ENCODE measurements around the gene KAT2A.
A peak's percentile ranks its signal among the peaks of the same experiment; 100 is the strongest.

The KAT2A gene

DNA sequence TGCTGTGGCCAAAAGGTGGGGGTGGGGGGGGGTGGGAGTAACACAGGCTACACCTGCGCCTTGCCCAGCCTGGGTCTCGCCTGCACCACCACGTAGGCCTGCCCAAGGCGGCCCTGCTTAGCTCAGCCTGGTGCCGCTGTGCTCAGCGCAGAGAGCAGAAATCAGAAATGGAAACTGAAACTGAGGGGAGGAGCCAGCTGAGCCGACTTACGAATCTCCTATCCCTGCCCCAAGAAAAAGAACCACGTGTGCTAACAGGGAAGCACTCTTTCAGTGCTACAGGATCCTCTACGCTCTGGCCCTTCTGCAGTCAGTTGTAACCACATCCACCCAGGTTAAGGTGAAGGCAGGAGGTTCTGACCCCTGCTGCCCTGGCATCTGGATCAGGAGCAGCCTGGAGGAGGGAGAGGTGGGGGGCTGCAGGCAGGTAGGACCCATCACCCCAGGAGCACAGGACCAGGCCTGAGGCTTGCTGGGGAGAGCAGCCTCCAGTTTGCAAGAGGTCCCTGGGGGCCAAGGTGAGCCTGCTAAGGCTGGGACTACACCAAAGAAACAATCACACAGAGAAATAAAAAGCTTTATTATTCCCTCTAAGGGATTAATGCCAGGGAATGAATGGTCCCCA lies 8.5 kb downstream of the KAT2A start, which contains the start of gene DHX58:
TSS of gene DHX58 (minus strand) at position 163 of the 625 bp plus-strand sequence. CDS start 822 bp downstream, outside the sequence.
- no peak for DNase-seq

DNA sequence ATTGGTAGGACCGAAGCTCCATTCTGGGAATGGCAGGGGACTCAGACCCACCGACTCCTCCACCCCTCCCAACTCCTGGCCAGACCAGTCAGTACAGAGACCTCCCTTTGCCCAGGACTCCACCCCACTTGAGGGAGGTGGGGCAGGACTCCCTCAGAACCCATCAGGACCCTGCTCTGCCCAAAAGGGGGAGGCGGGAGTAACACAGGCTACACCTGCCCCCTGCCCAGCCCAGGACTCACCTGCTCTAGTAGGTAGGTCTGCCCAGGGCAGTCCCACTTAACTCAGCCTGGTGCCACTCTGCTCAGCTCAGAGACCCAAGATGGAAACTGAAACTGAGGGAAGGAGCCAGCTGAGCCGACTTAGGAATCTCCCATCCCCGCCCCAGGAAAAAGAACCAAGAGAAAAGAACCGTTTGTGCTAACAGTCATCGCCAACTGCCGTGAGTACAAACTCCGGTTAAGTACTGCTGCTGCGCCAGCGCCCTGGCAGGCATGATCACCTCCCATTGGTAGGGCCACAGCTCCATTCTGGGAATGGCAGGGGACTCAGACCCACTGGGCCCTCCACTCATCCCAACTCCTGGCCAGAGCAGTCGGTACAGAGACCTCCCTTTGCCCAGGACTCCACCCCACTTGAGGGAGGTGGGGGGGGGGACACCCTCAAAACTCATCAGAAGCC lies 9.2 kb downstream of the KAT2A start:
- DNase-seq: no peak

DNA sequence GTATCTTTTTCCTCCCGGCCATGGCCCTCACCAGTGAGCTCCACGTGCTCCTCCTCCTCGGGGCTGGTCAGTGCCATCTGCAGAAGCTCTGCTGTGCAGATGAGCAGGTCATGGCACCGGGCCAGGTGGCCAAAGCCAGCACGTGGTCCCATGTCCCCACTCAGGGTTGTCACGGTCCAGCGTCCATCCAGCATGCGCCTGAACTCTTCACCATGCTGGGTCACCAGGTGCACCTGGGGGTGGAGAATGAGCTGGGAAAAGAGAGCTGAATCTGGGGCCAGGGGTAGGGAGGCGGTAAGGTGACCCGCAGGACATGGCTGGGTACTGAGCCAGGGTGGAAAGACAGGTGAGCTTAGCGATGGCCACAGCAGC lies 9.9 kb downstream of the KAT2A start:
- DNase-seq: peak; percentile 32

DNA sequence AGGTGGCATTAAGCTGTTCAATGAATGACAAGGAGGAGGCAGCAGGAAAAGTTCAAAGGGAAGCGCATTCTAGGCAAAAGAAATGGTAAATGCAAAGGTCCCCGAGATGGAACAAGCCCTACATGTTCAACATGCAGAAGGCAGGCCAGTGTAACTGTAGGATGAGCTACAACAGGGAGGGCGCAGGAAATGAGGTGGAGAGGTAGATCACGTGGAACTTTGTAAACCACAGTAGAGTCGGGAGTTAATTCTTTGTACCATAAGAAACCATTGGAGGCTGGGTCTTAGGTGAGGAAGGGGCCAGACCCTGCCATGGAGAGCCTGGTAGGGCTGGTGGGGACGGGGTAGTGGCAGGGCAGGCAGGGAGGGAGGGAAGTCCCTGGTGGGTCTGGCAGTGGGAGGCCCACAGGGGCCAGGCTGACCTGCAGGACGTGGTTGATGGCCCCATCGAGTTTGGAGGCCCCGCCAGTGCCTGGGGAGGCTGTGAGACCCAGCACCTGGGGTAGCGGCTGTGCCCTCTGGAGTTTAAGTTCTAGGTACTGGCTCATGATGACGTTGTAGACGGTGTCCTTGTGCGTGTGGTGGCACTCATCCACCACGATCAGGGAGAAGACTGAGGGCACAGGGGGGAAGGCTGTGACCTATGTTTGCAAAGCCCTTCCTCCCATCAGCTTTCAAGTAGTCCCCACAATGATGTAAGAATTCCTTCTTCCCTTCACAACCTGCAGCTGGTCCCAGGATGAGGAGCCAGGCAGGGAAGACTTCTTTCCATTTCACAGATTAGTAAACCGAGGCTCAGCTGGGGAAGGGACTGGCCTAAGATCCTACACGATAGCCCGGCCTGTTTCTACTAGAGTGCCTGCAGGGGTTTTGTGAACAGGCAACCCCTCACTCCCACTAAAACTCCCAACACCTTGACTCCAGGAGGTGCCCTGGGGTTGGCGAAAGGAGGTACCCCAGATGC lies 10.6 kb downstream of the KAT2A start:
- no peak for DNase-seq

DNA sequence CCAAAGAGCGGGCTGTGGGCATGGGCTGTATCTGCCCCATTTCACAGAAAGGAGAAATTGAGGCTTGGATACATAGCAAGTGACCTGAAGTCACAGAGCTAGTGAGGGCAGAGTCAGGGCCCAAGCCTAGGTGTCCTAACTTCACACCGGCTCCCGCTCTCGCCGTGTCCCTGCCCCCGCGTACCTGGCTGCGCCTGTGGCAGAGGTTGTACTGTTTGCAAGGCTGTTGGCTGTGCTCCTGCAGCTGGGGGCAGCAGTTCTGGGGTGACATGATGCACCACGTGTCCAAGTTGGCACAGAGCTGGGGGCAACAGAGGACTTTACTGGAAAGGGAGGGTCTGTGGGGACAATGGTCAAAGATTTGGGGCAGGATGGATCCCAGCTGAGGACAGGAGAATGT lies 12.1 kb downstream of the KAT2A start:
- DNase-seq: no peak

DNA sequence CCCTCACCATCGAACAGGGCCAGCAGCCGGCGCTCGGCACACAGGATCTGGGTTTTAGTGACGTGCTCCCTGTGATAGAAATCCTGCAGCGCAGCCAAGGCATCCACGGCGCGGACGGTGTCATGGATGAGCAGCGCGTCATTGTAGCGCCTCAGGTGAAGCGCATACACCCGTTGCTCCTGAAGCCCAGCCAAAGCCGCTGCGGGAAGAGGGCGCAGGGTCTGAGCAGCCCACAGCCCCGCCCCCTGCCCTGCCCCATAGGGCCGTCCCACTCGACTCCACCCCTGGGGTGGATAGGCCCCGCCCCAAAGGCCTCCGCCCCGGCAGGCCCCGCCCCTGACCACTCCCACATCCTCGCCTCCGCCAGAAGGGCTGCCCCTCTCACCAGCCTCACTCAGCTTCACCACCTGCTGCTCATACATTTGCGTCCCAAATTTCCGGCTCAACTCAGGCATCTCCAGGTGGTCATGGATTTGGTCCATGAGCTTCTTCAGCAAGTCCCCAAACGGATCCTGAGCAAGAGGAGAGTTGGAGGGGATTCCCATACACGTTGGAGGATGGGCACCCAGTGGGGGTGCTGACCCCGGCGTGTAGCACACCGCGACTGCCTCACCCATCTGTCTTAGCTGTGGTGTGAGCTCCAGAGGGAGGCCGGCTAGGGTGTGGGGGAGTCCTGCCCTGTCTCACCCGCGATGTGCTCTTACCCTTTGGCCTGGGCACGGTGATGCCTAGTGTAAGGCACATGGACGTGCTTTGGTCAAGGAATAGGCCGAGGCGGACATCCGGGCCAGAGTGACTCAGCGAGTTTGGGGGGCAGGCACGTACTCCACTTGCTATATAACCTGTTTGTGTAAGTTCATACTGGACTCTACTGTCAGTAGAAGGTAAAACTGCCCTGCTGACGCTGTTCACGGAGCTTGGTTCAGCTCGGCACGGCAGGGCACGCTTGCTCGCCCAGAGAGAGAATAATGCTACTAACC lies 13.3 kb downstream of the KAT2A start:
- DNase-seq: peak; percentile 66

DNA sequence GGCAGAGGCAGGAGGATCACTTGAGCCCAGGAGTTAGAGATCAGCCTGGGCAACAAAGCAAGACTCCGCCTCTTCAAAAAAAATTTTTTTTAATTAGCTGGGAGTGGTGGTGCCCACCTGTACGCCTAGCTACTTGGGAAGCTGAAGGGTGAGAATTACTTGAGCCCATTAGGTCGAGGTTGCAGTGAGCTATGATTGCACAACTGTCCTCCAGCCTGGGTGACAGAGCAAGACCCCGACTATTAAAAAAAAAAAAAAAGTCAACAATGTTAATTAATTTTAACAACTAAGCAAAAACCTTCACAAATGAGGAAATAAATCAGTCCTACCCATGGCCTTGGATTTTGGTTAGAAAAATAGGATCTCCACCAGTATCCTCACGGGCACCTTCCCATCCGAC lies 14.0 kb downstream of the KAT2A start:
- DNase-seq: no peak

DNA sequence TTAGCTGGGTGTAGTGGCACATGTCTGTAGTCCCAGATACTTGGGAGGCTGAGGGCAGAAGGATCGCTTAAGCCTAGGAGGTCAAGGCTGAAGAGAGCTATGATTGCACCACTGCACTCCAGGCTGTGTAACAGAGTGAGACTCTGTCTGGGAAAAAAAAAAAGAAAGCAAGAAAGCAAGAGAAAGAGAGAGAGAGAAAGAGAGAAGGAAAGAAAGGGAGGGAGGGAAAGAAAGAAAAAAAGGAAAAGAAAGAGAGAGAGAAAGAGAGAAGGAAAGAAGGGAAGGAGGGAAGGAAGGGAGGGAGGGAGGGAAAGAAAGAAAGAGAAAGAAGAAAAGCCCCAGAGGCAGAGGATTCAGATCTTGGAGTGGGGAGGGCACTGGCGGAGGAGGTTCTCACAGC lies 15.2 kb downstream of the KAT2A start:
- DNase-seq: no peak

DNA sequence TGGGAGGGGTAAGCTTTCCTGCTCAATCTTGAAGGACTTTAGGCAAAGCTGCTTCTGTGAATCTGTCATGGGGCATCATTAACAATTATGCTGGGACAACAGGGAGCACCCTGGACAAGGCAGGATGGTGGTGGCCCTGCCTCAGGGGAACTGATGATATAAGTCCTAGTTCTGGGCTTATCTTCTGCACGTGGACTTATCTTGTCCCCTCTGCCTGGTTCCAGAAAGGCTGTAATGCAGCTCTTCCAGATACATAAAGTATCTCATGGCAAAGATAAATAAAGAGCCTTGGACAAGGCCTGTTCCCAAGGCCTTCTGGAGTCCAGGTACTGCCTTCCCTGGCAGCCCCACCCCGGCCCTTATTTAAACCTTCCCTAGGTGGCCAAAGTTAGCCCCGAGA lies 16.9 kb downstream of the KAT2A start:
- no peak for DNase-seq

DNA sequence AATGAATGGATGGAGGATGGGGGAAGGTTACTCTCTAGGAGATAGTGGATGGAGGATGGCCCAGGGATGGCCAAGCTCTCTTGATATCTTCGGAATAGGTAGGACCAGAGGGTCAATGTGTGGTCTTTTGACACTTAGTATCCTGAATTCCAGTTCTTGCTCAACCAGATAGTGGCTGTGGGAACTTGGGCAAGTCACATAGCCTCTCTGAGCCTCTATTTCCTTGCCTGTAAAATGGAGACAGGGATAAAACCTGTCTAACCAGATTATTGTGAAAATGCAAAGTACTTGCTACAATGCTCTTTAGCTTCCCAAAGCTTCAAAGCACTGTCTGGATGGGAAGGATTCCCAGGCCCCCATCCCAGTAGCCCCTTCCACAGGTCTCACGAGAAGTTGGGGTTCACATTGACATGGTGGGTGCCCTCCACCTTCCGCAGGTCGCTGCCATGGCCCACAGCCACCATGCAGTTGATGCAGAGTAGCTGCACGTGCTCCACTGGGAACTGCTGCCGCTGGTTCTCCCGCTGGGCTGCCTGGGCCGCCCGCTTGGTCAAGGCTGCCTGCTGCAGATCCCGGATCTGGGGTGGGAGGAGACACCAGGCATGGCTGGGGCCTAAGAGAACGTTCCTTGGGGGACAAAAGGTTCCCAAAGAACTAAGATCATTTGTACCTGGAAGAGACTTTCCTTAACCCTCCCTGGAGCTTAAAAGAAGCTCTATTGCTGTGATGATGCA lies 17.8 kb downstream of the KAT2A start:
- DNase-seq: no peak

DNA sequence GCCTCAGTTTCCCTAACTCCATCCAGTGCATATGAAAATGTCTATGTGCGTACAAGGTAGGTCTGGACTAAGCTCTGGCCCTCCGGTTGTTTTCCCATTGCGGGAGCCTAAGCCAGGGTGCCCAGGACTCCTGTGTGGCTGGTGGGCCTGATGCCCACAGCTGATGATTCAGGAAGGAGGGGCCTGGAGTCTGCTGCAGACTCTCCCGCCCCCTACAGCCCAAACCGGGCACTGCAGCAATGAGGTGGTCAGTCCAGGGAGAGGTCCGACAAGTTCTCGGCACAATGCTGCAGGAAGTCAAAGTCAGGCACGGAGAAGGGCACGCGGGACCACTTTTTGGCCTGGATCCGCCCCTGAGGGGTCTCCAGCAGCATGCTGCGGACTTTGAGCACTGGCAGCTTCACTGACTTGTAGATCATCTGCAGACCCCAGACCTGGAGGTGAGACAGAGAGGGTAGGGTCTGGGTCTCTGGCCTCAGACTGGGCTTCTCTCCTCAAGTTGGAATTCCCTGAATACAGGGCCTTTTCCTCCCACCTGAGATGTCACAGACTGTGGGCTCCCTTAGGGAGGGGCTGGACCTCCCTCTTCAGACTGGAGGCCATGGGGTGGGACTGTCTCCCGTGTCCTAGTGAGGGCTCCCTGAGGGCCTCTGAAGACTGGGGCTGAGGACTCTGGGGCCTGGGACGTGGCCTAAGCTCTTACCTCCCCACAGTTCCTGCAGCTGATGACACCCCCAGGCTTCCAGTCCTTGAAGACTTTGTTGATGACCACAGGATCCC lies 19.5 kb downstream of the KAT2A start:
- DNase-seq: peak; percentile 47

DNA sequence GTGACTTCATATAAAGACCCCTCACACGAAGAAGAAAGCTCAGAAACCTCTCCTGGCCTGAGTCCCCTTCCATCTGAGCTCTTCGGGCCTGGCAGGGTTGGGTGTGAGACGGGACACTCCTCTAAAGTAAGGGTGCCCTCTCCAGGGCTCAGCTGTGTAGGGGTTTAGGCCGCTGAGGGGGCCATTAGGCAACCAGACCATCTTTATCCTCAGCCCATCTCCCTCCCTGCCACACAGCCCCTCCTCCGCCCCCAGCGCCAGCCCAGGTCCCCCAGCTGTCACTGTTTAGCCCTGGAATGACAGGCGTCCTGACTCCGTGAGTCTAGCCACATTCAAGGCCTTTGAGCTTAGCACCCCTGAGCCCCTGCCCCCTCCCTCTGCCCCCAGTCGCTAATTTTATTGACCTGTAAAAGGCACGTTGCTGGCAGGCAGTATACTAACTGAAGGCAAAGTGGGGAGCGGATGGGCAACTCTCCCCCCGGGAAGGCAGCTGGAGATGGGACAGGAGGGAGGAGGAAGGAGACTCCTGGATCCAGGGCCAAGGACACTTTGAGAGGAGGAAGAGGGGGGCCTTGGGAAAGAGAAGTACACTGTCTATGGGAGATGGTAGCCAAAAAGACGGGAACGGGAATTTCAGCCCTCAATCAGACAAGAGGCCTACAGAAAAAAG lies 22.3 kb downstream of the KAT2A start:
- no peak for DNase-seq

DNA sequence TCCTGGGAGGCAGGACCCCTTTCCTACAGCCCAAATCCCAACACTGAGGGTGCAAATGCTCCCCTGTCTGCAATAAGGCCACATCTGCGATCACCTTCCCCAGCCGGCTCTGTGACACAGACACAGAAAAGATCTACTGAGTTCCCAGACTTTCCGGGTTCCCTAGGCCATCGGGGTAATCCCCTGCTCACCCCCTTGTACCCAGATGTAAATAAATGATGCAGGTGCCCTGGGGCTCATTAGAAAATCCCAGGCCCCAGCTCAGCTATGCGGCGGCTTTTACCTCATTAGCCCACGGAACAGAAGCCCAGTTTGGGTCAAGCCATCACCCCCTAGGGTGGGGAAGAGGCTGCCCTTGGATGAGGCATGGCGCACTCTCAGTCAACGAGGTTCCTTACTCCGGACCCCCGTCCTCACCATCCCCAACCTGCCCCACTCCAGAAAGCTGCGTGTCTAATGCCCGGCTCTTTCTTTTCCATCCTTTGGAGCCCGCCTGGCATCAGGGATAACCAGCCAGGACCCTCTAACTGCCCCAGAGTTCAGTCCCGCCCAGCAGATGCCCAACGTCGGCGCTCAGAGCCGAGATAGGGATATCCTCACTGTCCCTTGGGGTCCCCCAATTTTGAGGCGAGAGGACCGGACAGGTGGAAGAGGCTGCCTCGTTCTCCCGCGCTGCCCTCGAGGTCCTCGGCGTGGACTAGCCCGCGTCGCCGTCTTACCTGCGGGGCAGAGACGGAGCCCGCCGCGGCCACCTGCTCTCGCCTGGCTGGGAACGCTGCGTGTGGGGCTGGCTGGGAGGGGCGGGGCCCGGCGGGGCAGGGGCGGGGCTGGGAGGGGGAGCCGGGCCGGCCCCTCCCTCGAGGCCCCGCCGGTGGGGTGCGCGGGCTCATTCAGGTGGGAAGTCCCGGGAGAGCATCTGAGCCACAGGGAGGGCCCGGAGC lies 23.2 kb downstream of the KAT2A start, which contains the start of gene ZNF385C:
TSS of gene ZNF385C (minus strand) at position 783 of the 941 bp plus-strand sequence. CDS start 35,417 bp downstream, outside the sequence.
- peak; percentile 42 for DNase-seq

DNA sequence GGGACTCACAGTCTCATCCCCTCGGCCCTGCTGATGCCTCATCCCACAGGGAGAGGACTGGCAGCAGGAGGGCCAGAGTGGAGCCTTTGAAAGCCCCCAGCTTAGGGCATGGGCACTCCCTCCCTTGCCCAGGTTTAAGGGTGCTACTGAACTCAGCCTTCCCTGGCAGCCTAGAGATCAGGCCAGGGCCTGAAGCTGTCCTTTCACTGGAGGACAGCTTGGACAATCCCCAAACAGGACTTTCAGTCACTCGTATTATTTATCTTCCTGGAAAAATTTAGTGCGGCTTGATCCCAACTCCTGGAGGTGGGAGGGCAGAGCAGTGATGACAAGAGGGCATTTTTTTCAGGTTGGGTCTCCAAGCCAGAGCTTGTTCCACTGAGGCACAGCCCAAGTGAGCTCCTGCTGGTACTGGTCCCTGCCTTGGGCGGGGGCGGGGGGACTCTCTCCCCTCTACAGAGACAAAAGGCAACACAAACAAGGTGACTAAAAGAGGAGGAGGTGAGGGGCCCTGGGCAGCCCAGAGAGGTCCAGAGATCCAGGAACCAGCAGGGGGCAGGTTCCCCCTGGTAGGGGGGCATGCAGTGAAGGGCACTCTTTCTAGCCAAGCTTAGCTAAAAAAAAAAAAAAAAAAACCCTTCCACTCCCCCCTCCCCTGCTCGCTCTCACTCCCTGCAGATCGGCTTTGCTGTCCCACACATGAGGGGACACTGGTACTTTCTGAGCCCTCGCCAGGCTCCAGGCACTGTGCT lies 24.6 kb downstream of the KAT2A start:
- no peak for DNase-seq

DNA sequence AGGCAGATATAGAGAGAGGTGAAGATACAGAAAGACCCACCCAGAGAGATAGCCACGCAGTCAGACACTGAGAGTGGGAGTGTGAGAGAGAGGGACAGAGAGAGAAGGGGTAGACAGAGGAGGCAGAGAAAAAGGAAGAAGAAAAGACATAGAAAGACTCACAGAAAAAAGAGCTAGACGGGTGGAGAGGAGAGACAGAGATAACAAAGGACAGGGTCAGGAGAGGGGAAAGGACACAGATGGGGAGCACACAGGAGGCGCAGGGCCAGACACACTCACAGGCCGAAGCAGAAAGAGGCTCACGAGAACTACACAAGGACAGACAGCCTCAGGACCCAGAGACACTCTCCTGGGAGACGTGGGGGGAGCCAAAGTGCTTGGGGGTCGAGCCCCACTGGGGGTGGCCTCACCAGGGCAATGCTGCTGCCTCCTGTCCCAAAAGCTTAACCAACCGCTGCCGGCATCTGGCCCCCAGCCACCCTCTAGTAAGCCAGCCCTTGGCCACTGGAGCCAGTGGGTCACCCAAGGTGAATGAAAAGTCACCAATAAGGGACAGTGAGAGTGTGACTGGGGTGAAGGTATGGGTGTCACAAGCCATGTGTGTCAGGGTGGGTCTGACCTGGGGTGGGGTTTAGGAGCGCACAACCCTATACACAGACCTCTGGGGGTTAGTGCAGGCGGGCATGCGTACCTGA lies 26.6 kb downstream of the KAT2A start:
- no peak for DNase-seq

DNA sequence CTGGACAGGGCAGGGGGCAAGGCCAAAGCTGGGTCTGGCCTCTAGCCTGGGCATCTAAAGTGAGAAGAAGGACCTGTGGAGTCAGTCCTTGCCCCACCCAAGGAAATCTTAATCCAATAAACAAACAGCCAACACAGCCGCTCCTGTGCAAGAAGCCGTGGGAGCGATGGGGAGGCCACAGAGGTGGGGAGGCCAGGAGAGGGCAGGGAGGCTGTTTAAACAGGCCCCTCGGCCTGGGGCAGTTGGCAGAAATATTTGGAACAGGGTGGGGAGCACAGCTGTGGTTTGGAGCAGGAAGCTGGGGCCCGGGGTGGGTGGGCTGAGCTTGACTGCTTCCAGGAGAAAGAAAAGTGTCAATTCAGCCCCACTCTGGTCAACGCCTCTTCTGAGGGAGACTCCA lies 28.2 kb downstream of the KAT2A start:
- no peak for DNase-seq

DNA sequence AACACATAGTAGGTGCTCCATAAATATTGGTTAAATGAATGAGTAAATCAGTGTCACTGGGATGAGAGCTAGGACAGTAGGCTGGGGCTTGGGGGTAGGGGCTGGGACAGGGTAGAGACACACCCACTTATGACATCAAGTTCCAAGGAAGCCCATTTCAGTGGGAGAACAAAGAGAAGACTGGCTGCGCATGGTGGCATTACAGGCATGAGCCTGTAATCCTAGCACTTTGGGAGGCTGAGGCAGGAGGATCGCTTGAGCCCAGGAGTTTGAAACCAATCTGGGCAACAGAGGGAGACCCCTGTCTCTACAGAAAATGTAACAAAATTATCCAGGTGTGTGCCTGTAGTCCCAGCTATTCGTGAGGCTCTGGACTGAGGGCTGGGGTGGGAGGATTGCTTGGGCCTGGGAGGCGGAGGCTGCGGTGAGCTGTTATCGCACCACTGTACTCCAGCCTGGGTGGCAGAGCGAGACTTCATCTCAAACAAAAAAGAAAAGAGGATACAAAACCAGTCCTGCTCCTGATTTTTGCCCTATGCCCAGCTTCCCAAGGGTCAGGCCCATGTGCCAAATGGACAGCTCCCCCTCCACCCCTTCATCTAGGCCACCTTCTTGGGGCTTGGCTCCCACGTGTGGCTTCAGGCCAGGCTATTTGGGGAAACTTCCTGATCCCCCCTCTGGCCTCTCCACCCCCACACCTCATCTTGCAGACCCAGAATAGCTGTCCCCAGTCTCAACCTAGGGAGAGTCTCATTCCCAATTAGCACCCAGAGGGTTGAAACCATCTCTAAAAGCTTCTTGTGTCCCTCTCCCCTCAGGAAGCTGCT lies 30.0 kb downstream of the KAT2A start:
- no peak for DNase-seq
